PC-9 (cell line): Measurements from ENCODE around the gene MPC1. TPM values are rescaled to one million over a fixed set of nuclear protein-coding genes. Genes with fewer than 3 reads are reported as not detected.

ENCODE experiments used
- BruUV-seq: library from RNA; stranded (reverse); fragments of 400-500 nt; replicated peaks from 2 replicates; lab custom pipeline; 2021; lab: Mats Ljungman, UMichigan
- CTCF ChIA-PET: fragments of 300-600 bp; sonication (Branson Sonifier 250); formaldehyde crosslinking; loops from one replicate; lab custom pipeline; 2022; ENCODE audit warnings: antibody characterized with exemption; lab: Charles Lee
- POLR2A ChIA-PET: fragments of 300-600 bp; sonication (Branson Sonifier 250); formaldehyde crosslinking; loops from one replicate; lab custom pipeline; 2022; ENCODE audit warnings: antibody characterized with exemption; ENCODE audit not compliant: unreplicated experiment; lab: Charles Lee
- DNase-seq, 2 experiments: peaks; one replicate each; pipeline versions ENCODE4 v3.0.0 to v3.0.0-alpha.2; 2015 to 2022; ENCODE audit warnings: mixed read lengths in 1 of 2
- H2AFZ ChIP-seq: fragments of 200-600 bp; sonication (generic); 2 replicates; pipeline ENCODE4 v1.8.1; 2017; ENCODE audit warnings: antibody characterized with exemption
- H3F3A ChIP-seq: fragments of 200-600 bp; sonication (generic); 2 replicates; pipeline ENCODE4 v1.8.1; 2017; ENCODE audit warnings: antibody characterized with exemption, mild to moderate bottlenecking, low read depth; ENCODE audit not compliant: insufficient read depth
- H3K27ac ChIP-seq: fragments of 200-600 bp; sonication (generic); 2 replicates; pipeline ENCODE4 v1.6.1; 2016; ENCODE audit warnings: mixed run types
- H3K27me3 ChIP-seq: fragments of 200-600 bp; sonication (generic); 2 replicates; pipeline ENCODE4 v1.6.1; 2016; ENCODE audit warnings: low read depth, mixed run types; ENCODE audit not compliant: insufficient read depth
- H3K36me3 ChIP-seq: fragments of 200-600 bp; sonication (generic); 2 replicates; pipeline ENCODE4 v1.6.1; 2016; ENCODE audit warnings: low read depth, mixed run types
- H3K4me1 ChIP-seq: fragments of 200-600 bp; sonication (generic); replicated peaks from 2 replicates; pipeline ENCODE4 v1.6.1; 2016; ENCODE audit warnings: mixed run types; ENCODE audit not compliant: insufficient read depth
- H3K4me2 ChIP-seq: fragments of 200-600 bp; sonication (generic); 2 replicates; pipeline ENCODE4 v1.6.1; 2017; ENCODE audit warnings: mixed run types
- H3K4me3 ChIP-seq: fragments of 200-600 bp; sonication (generic); 2 replicates; pipeline ENCODE4 v1.6.1; 2016; ENCODE audit warnings: mixed run types
- H3K79me2 ChIP-seq: fragments of 200-600 bp; sonication (generic); 2 replicates; pipeline ENCODE4 v1.6.1; 2017; ENCODE audit warnings: low read depth, mixed run types
- H3K9me2 ChIP-seq: fragments of 200-600 bp; sonication (generic); 2 replicates; pipeline ENCODE4 v1.8.1; 2017; ENCODE audit warnings: mild to moderate bottlenecking; ENCODE audit not compliant: insufficient read depth
- H3K9me3 ChIP-seq: fragments of 200-600 bp; sonication (generic); 2 replicates; pipeline ENCODE4 v1.8.1; 2016; ENCODE audit warnings: low read depth; ENCODE audit not compliant: insufficient read depth
- H4K20me1 ChIP-seq: fragments of 200-600 bp; sonication (generic); 2 replicates; pipeline ENCODE4 v1.8.1; 2017; ENCODE audit not compliant: insufficient read depth
- CTCF ChIP-seq: fragments of 200-600 bp; sonication (generic); conservative IDR thresholded peaks from 2 replicates; pipeline ENCODE4 v1.6.1; 2017; ENCODE audit warnings: mixed run types, antibody characterized with exemption, mild to moderate bottlenecking, moderate library complexity
- EZH2 ChIP-seq: fragments of 200-600 bp; sonication (generic); IDR thresholded peaks from 2 replicates; pipeline ENCODE4 v1.8.0; 2017; ENCODE audit warnings: antibody characterized with exemption, low read depth
- intact Hi-C: fragments of 100-400 bp; cut with micrococcal nuclease; formaldehyde crosslinking; loops from one replicate; pipeline ENCODE4 v1.10.0; 2022; ENCODE audit not compliant: unreplicated experiment
- total RNA-seq: library from RNA; stranded (reverse); gene quantifications from 2 replicates; pipeline ENCODE4 v1.2.3, GENCODE V29; 2021

Gene MPC1
- total RNA-seq, 1 experiment from 2014 or later: 13.3 TPM

- Histone ChIP-seq H3K9me3 (no peaks in the 10 kb centered on the region), H4K20me1 (no peaks in the 10 kb centered on the region), H3K9me2 (no peaks in the 10 kb centered on the region), H3K79me2 (no peaks in the 10 kb centered on the region), H3K27me3 (no peaks in the 10 kb centered on the region), H3K4me1 (no peaks in the 10 kb centered on the region), H3K36me3 (no peaks in the 10 kb centered on the region), H3F3A (no peaks in the 10 kb centered on the region), H3K4me2 (no peak overlapping the region), H3K4me3 (no peak overlapping the region), H3K27ac (no peak overlapping the region), H2AFZ (no peak overlapping the region)
- no peak for DNase-seq
- CTCF ChIA-PET: no interaction called here
- TF ChIP-seq CTCF: no peak
- BruUV-seq: no TSS peak
- POLR2A ChIA-PET: no interaction called here
- intact Hi-C loops: no loop called here
These were observed 37.6 kb upstream of the MPC1 start for GRCh38 chr6:166420351-166420750.

DNA sequence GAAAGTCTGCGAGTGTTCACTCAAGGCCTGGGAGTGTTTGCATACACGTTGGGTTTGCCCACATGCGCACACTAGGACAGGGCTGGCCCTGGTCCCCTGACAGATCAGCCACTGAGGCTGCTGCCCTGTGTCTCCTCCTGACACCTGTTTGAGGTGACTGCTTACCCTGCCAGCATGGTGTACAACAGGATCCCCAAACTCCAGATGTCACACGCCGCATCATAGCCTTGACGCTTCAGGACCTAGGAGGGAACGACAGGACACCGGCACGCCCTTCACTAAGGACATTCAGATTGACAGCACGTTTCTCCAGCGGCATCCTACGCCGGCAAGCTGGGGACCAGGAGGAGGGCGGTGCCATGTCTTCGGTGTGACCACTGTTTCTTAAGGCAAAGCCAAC, 37.0 kb upstream of the MPC1 start:
- no peaks in the 10 kb centered on the region for H3K36me3 ChIP-seq
- no peak for TF ChIP-seq CTCF
- no peak for TF ChIP-seq EZH2
- no peaks in the 10 kb centered on the region for H3F3A ChIP-seq
- no peak overlapping the region for H3K4me3 ChIP-seq
- intact Hi-C loops: no loop called here
- ChIA-PET CTCF (no interaction called here), POLR2A (no interaction called here)
- H2AFZ ChIP-seq: no peak overlapping the region
- H3K79me2 ChIP-seq: no peaks in the 10 kb centered on the region
- H3K4me2 ChIP-seq: no peak overlapping the region
- no peak overlapping the region for H3K27ac ChIP-seq
- no peaks in the 10 kb centered on the region for H3K9me2 ChIP-seq
- no peaks in the 10 kb centered on the region for H3K27me3 ChIP-seq
- H4K20me1 ChIP-seq: no peaks in the 10 kb centered on the region
- BruUV-seq: no TSS peak
- H3K4me1 ChIP-seq: no peaks in the 10 kb centered on the region
- no peaks in the 10 kb centered on the region for H3K9me3 ChIP-seq
- no peak for DNase-seq

DNA sequence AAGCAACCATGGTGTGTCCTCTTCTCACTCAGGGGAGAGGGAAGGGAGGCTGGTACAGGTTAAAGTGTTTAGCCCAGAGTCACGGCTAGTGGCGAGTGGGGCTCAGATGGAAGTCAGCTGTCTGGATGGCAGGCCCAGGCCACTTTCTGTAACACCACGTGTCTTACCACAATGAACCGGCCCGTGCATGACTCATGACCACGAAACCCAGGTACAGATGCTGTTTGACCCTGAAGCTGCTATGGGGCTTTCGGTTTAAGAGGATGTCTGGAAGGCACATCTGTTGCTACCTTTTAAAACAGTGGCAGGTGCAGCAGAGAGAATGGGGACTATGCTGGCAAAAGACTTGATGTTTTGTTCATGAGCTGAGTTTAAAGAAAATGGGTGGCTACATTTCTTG, 36.5 kb upstream of the MPC1 start:
- no peaks in the 10 kb centered on the region for H3K36me3 ChIP-seq
- POLR2A ChIA-PET: no interaction called here
- intact Hi-C loops: no loop called here
- no peaks in the 10 kb centered on the region for H3K4me1 ChIP-seq
- no peaks in the 10 kb centered on the region for H3F3A ChIP-seq
- H3K9me3 ChIP-seq: no peaks in the 10 kb centered on the region
- H3K9me2 ChIP-seq: no peaks in the 10 kb centered on the region
- H3K27me3 ChIP-seq: no peaks in the 10 kb centered on the region
- no peak overlapping the region for H2AFZ ChIP-seq
- no peak for DNase-seq
- no peak overlapping the region for H3K27ac ChIP-seq
- no peak for TF ChIP-seq CTCF
- no peak for TF ChIP-seq EZH2
- no peaks in the 10 kb centered on the region for H3K79me2 ChIP-seq
- CTCF ChIA-PET: no interaction called here
- BruUV-seq: no TSS peak
- no peak overlapping the region for H3K4me2 ChIP-seq
- no peaks in the 10 kb centered on the region for H4K20me1 ChIP-seq
- no peak overlapping the region for H3K4me3 ChIP-seq
